ENCODE measurements around the gene RTN3.

- TF ChIP-seq CTCF (IDR thresholded peaks at IDR 0.05) (no peak), REST (IDR thresholded peaks at IDR 0.05; ENCODE audit: insufficient read depth in 1 of 2, low read depth in 2 of 2, low read length in 1 of 2) (no peak)
Observed at GRCh38 chr11:63764679-63765647, 83.7 kb downstream of the RTN3 start.

Data from Panc1 (cell line).